Loucy (cell line): ENCODE data around the gene MAP2K3.

ENCODE experiments used
- H2AFZ ChIP-seq: fragments of 200-600 bp; sonication (generic); 2 replicates; pipeline ENCODE4 v1.6.0; 2016; ENCODE audit warnings: antibody characterized with exemption, mild to moderate bottlenecking, low read length, moderate library complexity
- H3F3A ChIP-seq: fragments of 200-600 bp; 2 replicates; pipeline ENCODE4 v1.6.0; 2016; ENCODE audit warnings: antibody characterized with exemption, low read depth, mild to moderate bottlenecking
- H3K27me3 ChIP-seq: fragments of 200-600 bp; sonication (generic); 2 replicates; pipeline ENCODE4 v1.6.1; 2014; ENCODE audit warnings: low read length, mild to moderate bottlenecking; ENCODE audit not compliant: insufficient read depth, poor library complexity, severe bottlenecking
- H3K36me3 ChIP-seq: fragments of 200-600 bp; sonication (generic); 2 replicates; pipeline ENCODE4 v1.6.1; 2016; ENCODE audit warnings: low read length; ENCODE audit not compliant: insufficient read depth
- H3K4me1 ChIP-seq: fragments of 200-600 bp; sonication (generic); 2 replicates; pipeline ENCODE4 v1.5.1; 2014; ENCODE audit warnings: low read length, mild to moderate bottlenecking; ENCODE audit not compliant: insufficient read depth, poor library complexity, severe bottlenecking
- H3K4me2 ChIP-seq: fragments of 200-600 bp; sonication (generic); 2 replicates; pipeline ENCODE4 v1.6.0; 2014; ENCODE audit warnings: antibody characterized with exemption, low read length, low read depth, mild to moderate bottlenecking; ENCODE audit not compliant: poor library complexity, severe bottlenecking
- H3K4me3 ChIP-seq: fragments of 200-600 bp; sonication (generic); 2 replicates; pipeline ENCODE4 v1.5.1; 2014; ENCODE audit warnings: low read length, mild to moderate bottlenecking, mixed read lengths; ENCODE audit not compliant: poor library complexity, severe bottlenecking
- H3K79me2 ChIP-seq: fragments of 200-600 bp; sonication (generic); 2 replicates; pipeline ENCODE4 v1.6.1; 2014; ENCODE audit warnings: low read length; ENCODE audit not compliant: insufficient read depth
- H3K9ac ChIP-seq: fragments of 200-600 bp; sonication (generic); 2 replicates; pipeline ENCODE4 v1.6.0; 2014; ENCODE audit warnings: mild to moderate bottlenecking, low read depth, low read length, moderate library complexity; ENCODE audit not compliant: poor library complexity, severe bottlenecking
- H3K9me2 ChIP-seq: fragments of 200-600 bp; sonication (generic); replicated peaks from 2 replicates; pipeline ENCODE4 v1.6.1; 2016; ENCODE audit warnings: low read depth, low read length, mixed read lengths
- H3K9me3 ChIP-seq: fragments of 200-600 bp; sonication (generic); 2 replicates; pipeline ENCODE4 v1.6.1; 2014; ENCODE audit warnings: mild to moderate bottlenecking, antibody characterized with exemption, low read length, low read depth; ENCODE audit not compliant: insufficient read depth
- H4K20me1 ChIP-seq: fragments of 200-600 bp; sonication (generic); 2 replicates; pipeline ENCODE4 v1.6.0; 2014; ENCODE audit warnings: antibody characterized with exemption, low read length, mild to moderate bottlenecking; ENCODE audit not compliant: insufficient read depth, poor library complexity, severe bottlenecking
- CTCF ChIP-seq: fragments of 200-600 bp; sonication (generic); conservative IDR thresholded peaks from 2 replicates; pipeline ENCODE4 v1.5.1; 2014; ENCODE audit warnings: mild to moderate bottlenecking, antibody characterized with exemption, low read length
- EZH2phosphoT487 ChIP-seq: fragments of 200-600 bp; IDR thresholded peaks from 2 replicates; pipeline ENCODE4 v1.6.1; 2018; ENCODE audit warnings: antibody characterized with exemption, mild to moderate bottlenecking, moderate library complexity, borderline replicate concordance

The MAP2K3 gene

GRCh38 chr17:21363776-21364642 lies 79.5 kb downstream of the MAP2K3 start:
- no peak overlapping the region for H3K4me2 ChIP-seq
- H3K79me2 ChIP-seq, result no peaks in the 10 kb centered on the region
- no peaks in the 10 kb centered on the region for H3K27me3 ChIP-seq
- no peak overlapping the region for H2AFZ ChIP-seq
- H3F3A ChIP-seq, result no peaks in the 10 kb centered on the region
- no peak for TF ChIP-seq EZH2phosphoT487
- no peak for TF ChIP-seq CTCF
- no peak overlapping the region for H3K9ac ChIP-seq
- H4K20me1 ChIP-seq, result no peaks in the 10 kb centered on the region
- peaks cover 1% of the 10 kb centered on the region for H3K4me1 ChIP-seq
- H3K9me3 ChIP-seq, result no peaks in the 10 kb centered on the region
- no peaks in the 10 kb centered on the region for H3K9me2 ChIP-seq
- no peak overlapping the region for H3K4me3 ChIP-seq
- H3K36me3 ChIP-seq, result no peaks in the 10 kb centered on the region
